GM19324 (cell line): Measurements from ENCODE around the gene EIF2S3.
A peak's percentile ranks its signal among the peaks of the same experiment; 100 is the strongest.

Source experiments
- ATAC-seq: cut with Tn5 transposase; IDR thresholded peaks from one replicate; pipeline ENCODE4 v1.9.1; 2021; ENCODE audit warnings: mild to moderate bottlenecking, moderate library complexity; ENCODE audit not compliant: unreplicated experiment, low FRiP score

The EIF2S3 gene

GRCh38 chrX:24054182-24055042 lies at the start of gene EIF2S3:
Gene EIF2S3, plus strand, starts transcription at chrX:24054956. Its CDS starts 13 bp downstream, at chrX:24054969.
- ATAC-seq, result peak; percentile 93

- peak; percentile 60 for ATAC-seq
Observed at GRCh38 chrX:24005028-24005427, 49.7 kb upstream of the EIF2S3 start.

GRCh38 chrX:24005867-24006266 lies 48.9 kb upstream of the EIF2S3 start:
- no peak for ATAC-seq

- no peak for ATAC-seq
Observed at GRCh38 chrX:24012266-24012665, 42.5 kb upstream of the EIF2S3 start.

- ATAC-seq, result peak; percentile 72
Observed at GRCh38 chrX:24014388-24015018, 40.3 kb upstream of the EIF2S3 start.

GRCh38 chrX:24017674-24018073 lies 37.1 kb upstream of the EIF2S3 start:
- ATAC-seq, result no peak

GRCh38 chrX:24018809-24019208 lies 35.9 kb upstream of the EIF2S3 start:
- ATAC-seq, result no peak

GRCh38 chrX:24019448-24019847 lies 35.3 kb upstream of the EIF2S3 start:
- no peak for ATAC-seq

GRCh38 chrX:24020306-24020876 lies 34.4 kb upstream of the EIF2S3 start:
- ATAC-seq, result no peak

GRCh38 chrX:24023544-24023943 lies 31.2 kb upstream of the EIF2S3 start:
- no peak for ATAC-seq

GRCh38 chrX:24023972-24024669 lies 30.6 kb upstream of the EIF2S3 start:
- no peak for ATAC-seq

GRCh38 chrX:24024819-24025740 lies 29.7 kb upstream of the EIF2S3 start:
- peak; percentile 91 for ATAC-seq

GRCh38 chrX:24025741-24026403 lies 28.9 kb upstream of the EIF2S3 start:
- peak; percentile 27 for ATAC-seq

GRCh38 chrX:24026432-24026831 lies 28.3 kb upstream of the EIF2S3 start:
- no peak for ATAC-seq

GRCh38 chrX:24027086-24027485 lies 27.7 kb upstream of the EIF2S3 start, which contains the start of gene KLHL15:
Gene KLHL15, minus strand, starts transcription at chrX:24027186. Its CDS starts 20,493 bp downstream, at chrX:24006693.
- no peak for ATAC-seq

- ATAC-seq, result no peak
Observed at GRCh38 chrX:24027985-24028384, 26.8 kb upstream of the EIF2S3 start.

- no peak for ATAC-seq
Observed at GRCh38 chrX:24030597-24030996, 24.2 kb upstream of the EIF2S3 start.

- no peak for ATAC-seq
Observed at GRCh38 chrX:24034485-24034884, 20.3 kb upstream of the EIF2S3 start.

- ATAC-seq, result no peak
Observed at GRCh38 chrX:24037729-24038128, 17.0 kb upstream of the EIF2S3 start.
